Fibroblast of skin of right biceps (primary cell): ENCODE measurements around the gene ENPP7.

Source experiments
- DNase-seq: peaks from one replicate; pipeline ENCODE4 v3.0.0-alpha.2; 2013

The ENPP7 gene

GRCh38 chr17:79779084-79779529 lies 48.4 kb downstream of the ENPP7 start:
- DNase-seq, result no peak

GRCh38 chr17:79779661-79780365 lies 49.1 kb downstream of the ENPP7 start:
- DNase-seq, result no peak

GRCh38 chr17:79781012-79781650 lies 50.4 kb downstream of the ENPP7 start:
- no peak for DNase-seq

- DNase-seq, result no peak
These were observed 51.2 kb downstream of the ENPP7 start for GRCh38 chr17:79781736-79782575.

GRCh38 chr17:79783891-79784290 lies 53.1 kb downstream of the ENPP7 start:
- DNase-seq, result no peak

GRCh38 chr17:79784353-79785016 lies 53.7 kb downstream of the ENPP7 start:
- DNase-seq, result no peak

GRCh38 chr17:79785017-79785899 lies 54.5 kb downstream of the ENPP7 start:
- DNase-seq, result no peak

GRCh38 chr17:79785900-79786810 lies 55.4 kb downstream of the ENPP7 start:
- no peak for DNase-seq

- no peak for DNase-seq
These were observed 56.3 kb downstream of the ENPP7 start for GRCh38 chr17:79786930-79787643.

- no peak for DNase-seq
These were observed 57.7 kb downstream of the ENPP7 start for GRCh38 chr17:79788455-79788854.

- DNase-seq, result no peak
These were observed 58.5 kb downstream of the ENPP7 start for GRCh38 chr17:79788989-79789942.

- DNase-seq, result peak; percentile 23
These were observed 59.4 kb downstream of the ENPP7 start for GRCh38 chr17:79789943-79790804.

GRCh38 chr17:79790805-79791734 lies 60.3 kb downstream of the ENPP7 start:
- DNase-seq, result no peak

GRCh38 chr17:79791735-79792161 lies 61.0 kb downstream of the ENPP7 start:
- no peak for DNase-seq
